Stomach (tissue), 9 donors: ENCODE data around the gene ODF4. TPM values are rescaled to one million over a fixed set of nuclear protein-coding genes. Genes with fewer than 3 reads are reported as not detected.

Experiments
- DNase-seq, 2 donors: peaks; one replicate each; pipeline versions ENCODE4 v3.0.0 to v3.0.0-alpha.2; 2013 to 2019
- H3K27ac ChIP-seq, 5 donors: fragments of 200-600 bp in 4 of 5; sonication (generic) in 4 of 5; one replicate each; pipeline ENCODE4 v1.5.1; 2013 to 2019; ENCODE audit warnings: mild to moderate bottlenecking in 1 of 5, moderate library complexity in 1 of 5
- H3K27me3 ChIP-seq, 3 donors: fragments of 200-600 bp; sonication (generic); one replicate each; pipeline ENCODE4 v1.5.1; 2017 to 2019; ENCODE audit warnings: mixed run types in 1 of 3
- H3K36me3 ChIP-seq, 4 donors: fragments of 200-600 bp; sonication (generic); 1 replicate in 3 of 4; 2 replicates in 1 of 4; pipeline ENCODE4 v1.5.1; 2016 to 2019
- H3K4me1 ChIP-seq, 4 donors: fragments of 200-600 bp; sonication (generic); one replicate each; pipeline ENCODE4 v1.5.1; 2016 to 2019
- H3K4me3 ChIP-seq, 4 donors: fragments of 200-600 bp; sonication (generic) in 3 of 4; one replicate each; pipeline ENCODE4 v1.5.1; 2016 to 2019; ENCODE audit warnings: mild to moderate bottlenecking in 1 of 4
- H3K9me3 ChIP-seq, 4 donors: fragments of 200-600 bp; sonication (generic); one replicate each; pipeline ENCODE4 v1.5.1; 2016 to 2019
- EP300 ChIP-seq: sonication (generic); formaldehyde crosslinking; IDR thresholded peaks from one replicate; pipeline ENCODE4 v1.6.1; 2017; ENCODE audit warnings: antibody characterized with exemption
- POLR2A ChIP-seq, 4 donors: fragments of 450-650 bp; IDR thresholded peaks; one replicate each; pipeline ENCODE4 v1.6.1; 2016; ENCODE audit warnings: antibody characterized with exemption in 4 of 4, control low read depth in 2 of 4, mild to moderate bottlenecking in 1 of 4, moderate library complexity in 1 of 4
- POLR2AphosphoS5 ChIP-seq, 3 donors: sonication (generic); formaldehyde crosslinking; IDR thresholded peaks; one replicate each; pipeline ENCODE4 v1.6.1; 2016; ENCODE audit warnings: antibody characterized with exemption in 3 of 3
- WGBS, 5 donors: extraction: QIAGEN DNeasy Blood & Tissue Kit in 3 of 5; methylation state at CpG; one replicate each; pipeline versions ENCODE4 v1.1.5 to v1.1.7; 2013 to 2018; 5-methylcytosine and 5-hydroxymethylcytosine counted together
- intact Hi-C: fragments of 100-400 bp; cut with DNase I; formaldehyde crosslinking; loops from one replicate; pipeline ENCODE4 v1.15.1; 2023; ENCODE audit warnings: low total_unique reads
- polyA plus RNA-seq, 3 donors: library from polyadenylated mRNA; stranded (reverse); fragments of 200-250 nt; gene quantifications; one replicate each; pipeline ENCODE4 v1.2.3, GENCODE V29; 2013
- total RNA-seq, 5 donors: library from RNA; depleted of rRNA; stranded (reverse); fragments of >200 nt; gene quantifications; one replicate each; pipeline versions ENCODE4 v1.1.0 to v1.2.3, GENCODE V29; 2014 to 2016
- TF ChIP-seq, protein P1 (sequence below), 7 experiments: fragments of 450-650 bp in 4 of 7; fragments of 200-600 bp in 3 of 7; sonication (generic) in 3 of 7; IDR thresholded peaks; one replicate each; pipeline ENCODE4 v1.5.1; 2016 to 2019; ENCODE audit warnings: antibody characterized with exemption in 7 of 7, control low read depth in 2 of 7, mild to moderate bottlenecking in 1 of 7
- donor health status: healthy with polysubstance abuse.
- donor health status: Bipolar disorder and iron deficiency.
- donor health status: healthy.

ODF4 gene
- total and polyA plus RNA-seq, 8 donors, result not detected

DNA sequence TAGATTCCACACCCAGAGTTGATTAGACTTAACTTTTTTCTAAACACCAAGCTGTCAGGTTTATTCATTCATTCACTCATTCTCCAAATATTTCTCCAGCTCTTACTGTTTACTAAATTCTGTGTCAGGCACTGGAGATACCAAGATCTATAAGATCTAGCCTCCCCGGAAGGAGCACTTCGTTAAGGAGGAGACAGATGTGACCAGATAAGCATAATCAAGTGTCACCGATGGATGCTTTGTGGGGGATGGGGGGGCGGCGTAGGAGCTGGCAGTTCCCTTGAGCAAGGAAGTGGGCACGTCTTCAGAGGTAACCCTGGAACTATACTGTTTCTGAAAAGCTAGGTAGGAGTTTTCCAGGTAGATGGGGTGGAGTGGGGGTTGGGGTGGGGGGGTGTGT is 47.2 kb downstream of the ODF4 start:
- Histone ChIP-seq H3K4me3 (no peak overlapping the region), H3K27ac (no peak overlapping the region), H3K36me3 (peaks cover under 1 to 2% (median 1%) of the 10 kb centered on the region in 4 donors), H3K4me1 (peaks cover 3 to 22% (median 17%) of the 10 kb centered on the region in 4 donors), H3K27me3 (no peaks in the 10 kb centered on the region), H3K9me3 (no peaks in the 10 kb centered on the region)
- WGBS, 5 donors, result 52 to 67% (median 61%) methylated on average over 6 of the region's 6 CpGs
- intact Hi-C loops, result no loop called here
- no peak for DNase-seq
- TF ChIP-seq POLR2AphosphoS5 (IDR thresholded peaks at IDR 0.05), result no peak

DNA sequence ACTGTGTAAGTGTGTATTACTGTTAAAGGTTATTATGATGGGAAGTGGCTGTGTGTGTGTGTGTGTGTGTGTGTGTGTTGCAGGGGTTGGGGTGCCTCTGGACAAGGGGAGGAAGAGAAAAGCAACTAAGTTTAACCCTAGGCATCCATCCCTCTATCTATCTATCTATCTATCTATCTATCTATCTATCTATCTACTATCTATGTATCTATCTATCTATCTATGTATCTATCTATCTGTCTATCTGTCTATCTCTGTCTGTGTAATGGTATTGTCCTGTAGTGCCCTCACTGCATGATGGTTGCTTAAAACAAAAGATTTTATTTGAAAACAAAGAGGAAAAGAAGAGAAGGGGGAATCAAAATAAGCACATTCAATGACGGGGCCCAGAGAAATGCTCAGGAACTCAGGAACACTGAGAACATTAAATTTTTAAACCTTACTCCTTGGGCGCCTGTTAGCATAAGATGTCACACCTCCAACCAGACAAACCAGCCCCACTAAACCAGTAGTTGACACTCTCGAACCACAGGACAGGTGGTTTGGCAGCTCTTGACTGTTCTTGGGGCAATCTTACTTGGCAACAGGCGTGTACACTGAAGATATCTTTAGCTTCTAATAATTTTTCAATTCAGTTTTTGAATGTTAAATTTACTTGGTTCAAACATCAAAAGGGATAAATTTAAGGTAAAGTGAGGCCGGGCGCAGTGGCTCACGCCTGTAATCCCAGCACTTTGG is 48.4 kb downstream of the ODF4 start:
- Histone ChIP-seq H3K27ac (no peak overlapping the region), H3K27me3 (peaks cover 0 to 11% (median 0%) of the 10 kb centered on the region in 3 donors), H3K36me3 (no peaks in the 10 kb centered on the region), H3K4me1 (peaks cover 0 to 17% (median 13%) of the 10 kb centered on the region in 4 donors), H3K9me3 (no peaks in the 10 kb centered on the region), H3K4me3 (no peak overlapping the region)
- WGBS, 5 donors, result 75 to 90% (median 83%) methylated on average over 7 of the region's 7 CpGs
- TF ChIP-seq POLR2A (IDR thresholded peaks at IDR 0.05) (no peak), POLR2AphosphoS5 (IDR thresholded peaks at IDR 0.05) (no peak), EP300 (no peak)
- TF ChIP-seq, protein P1, sequence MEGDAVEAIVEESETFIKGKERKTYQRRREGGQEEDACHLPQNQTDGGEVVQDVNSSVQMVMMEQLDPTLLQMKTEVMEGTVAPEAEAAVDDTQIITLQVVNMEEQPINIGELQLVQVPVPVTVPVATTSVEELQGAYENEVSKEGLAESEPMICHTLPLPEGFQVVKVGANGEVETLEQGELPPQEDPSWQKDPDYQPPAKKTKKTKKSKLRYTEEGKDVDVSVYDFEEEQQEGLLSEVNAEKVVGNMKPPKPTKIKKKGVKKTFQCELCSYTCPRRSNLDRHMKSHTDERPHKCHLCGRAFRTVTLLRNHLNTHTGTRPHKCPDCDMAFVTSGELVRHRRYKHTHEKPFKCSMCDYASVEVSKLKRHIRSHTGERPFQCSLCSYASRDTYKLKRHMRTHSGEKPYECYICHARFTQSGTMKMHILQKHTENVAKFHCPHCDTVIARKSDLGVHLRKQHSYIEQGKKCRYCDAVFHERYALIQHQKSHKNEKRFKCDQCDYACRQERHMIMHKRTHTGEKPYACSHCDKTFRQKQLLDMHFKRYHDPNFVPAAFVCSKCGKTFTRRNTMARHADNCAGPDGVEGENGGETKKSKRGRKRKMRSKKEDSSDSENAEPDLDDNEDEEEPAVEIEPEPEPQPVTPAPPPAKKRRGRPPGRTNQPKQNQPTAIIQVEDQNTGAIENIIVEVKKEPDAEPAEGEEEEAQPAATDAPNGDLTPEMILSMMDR (IDR thresholded peaks at IDR 0.05), result no peak
- intact Hi-C loops, result no loop called here
- DNase-seq, result no peak

DNA sequence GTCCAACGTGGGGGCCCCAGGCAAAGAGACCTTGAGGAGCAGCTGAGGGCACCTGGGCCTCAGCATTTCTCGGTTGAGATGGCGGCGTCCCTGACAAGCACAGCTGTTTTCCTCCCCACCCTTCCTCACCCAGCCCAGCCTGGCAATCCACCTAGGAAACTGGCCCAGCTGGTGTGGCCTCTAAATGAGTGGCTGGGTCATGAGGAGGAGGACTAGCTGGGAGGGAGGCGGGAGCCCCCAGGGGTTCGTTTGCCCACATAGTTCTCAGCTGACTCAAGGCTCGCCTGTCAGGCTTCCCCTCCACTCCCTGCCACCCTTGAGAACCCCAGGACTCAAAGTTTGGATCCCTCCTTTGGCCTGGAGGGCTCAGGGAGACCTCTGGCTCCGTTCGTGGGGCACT is 52.1 kb downstream of the ODF4 start:
- intact Hi-C loops, result no loop called here
- Histone ChIP-seq H3K36me3 (no peaks in the 10 kb centered on the region), H3K9me3 (no peaks in the 10 kb centered on the region), H3K27ac (no peak overlapping the region), H3K27me3 (peaks cover 0 to 45% (median 12%) of the 10 kb centered on the region in 3 donors), H3K4me3 (no peak overlapping the region), H3K4me1 (peaks cover 0 to 4% (median 0%) of the 10 kb centered on the region in 4 donors)
- 8 to 27% (median 23%) methylated on average over 2 to 9 of the region's 9 CpGs for WGBS, 5 donors
- TF ChIP-seq, protein P1 (IDR thresholded peaks at IDR 0.05), result no peak
- TF ChIP-seq POLR2A (IDR thresholded peaks at IDR 0.05), result no peak
- no peak for DNase-seq

DNA sequence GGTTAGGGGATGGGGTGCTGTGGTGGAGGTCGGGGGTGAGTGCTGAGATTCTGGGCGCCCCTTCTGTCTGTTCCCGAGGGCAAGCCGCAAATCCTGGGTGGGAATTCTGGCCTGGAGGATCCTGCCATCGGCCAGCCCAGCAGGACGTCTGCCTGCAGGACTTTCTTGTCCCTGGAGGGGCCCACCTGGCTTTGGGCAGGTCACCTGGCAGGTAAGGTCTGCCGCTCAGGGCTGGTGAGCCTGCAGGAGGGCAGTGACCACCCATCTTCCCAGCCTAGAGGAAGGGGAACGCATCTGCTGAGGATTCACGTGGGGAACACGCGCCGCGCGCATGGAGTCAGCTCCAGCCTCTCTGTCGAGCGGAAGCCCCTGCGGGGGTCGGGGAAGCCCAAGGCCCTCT is 52.6 kb downstream of the ODF4 start:
- peaks cover 0 to 51% (median 18%) of the 10 kb centered on the region in 3 donors for H3K27me3 ChIP-seq
- TF ChIP-seq EP300 (no peak), POLR2AphosphoS5 (IDR thresholded peaks at IDR 0.05) (no peak), POLR2A (IDR thresholded peaks at IDR 0.05) (no peak)
- TF ChIP-seq, protein P1 (IDR thresholded peaks at IDR 0.05), result no peak
- no peak for DNase-seq
- intact Hi-C loops, result no loop called here
- no peak overlapping the region for H3K4me3 ChIP-seq
- no peak overlapping the region for H3K27ac ChIP-seq
- no peaks in the 10 kb centered on the region for H3K9me3 ChIP-seq
- no peaks in the 10 kb centered on the region for H3K36me3 ChIP-seq
- peaks cover 0 to 4% (median 0%) of the 10 kb centered on the region in 4 donors for H3K4me1 ChIP-seq
- 66 to 73% (median 69%) methylated on average over 18 of the region's 18 CpGs; no CpG with 5 or more reads in 1 of the 5 donors for WGBS, 5 donors
